B cell (primary cell): ENCODE measurements around the gene DAB1. TPM values are rescaled to one million over a fixed set of nuclear protein-coding genes. Genes with fewer than 3 reads are reported as not detected.

Experiments used
- ATAC-seq: fragments of 200-7000 bp; cut with Tn5 transposase; one replicate; pipeline ENCODE4 v1.10.0; 2021; ENCODE audit warnings: low read depth, mild to moderate bottlenecking, moderate number of reproducible peaks, moderate library complexity
- CTCF ChIA-PET: fragments of 350-600 bp; sonication (Branson Sonifier 250); formaldehyde crosslinking; loops from one replicate; lab custom pipeline; 2021; ENCODE audit warnings: antibody characterized with exemption, inconsistent platforms; lab: Charles Lee
- POLR2A ChIA-PET: fragments of 350-600 bp; sonication (Branson Sonifier 250); formaldehyde crosslinking; loops from one replicate; lab custom pipeline; 2021; ENCODE audit warnings: antibody characterized with exemption; lab: Charles Lee
- DNase-seq: peaks from one replicate; pipeline ENCODE4 v3.0.0; 2013
- H2AFZ ChIP-seq: 2 replicates; pipeline ENCODE4 v1.6.1; 2012; ENCODE audit warnings: mild to moderate bottlenecking, low read depth, low read length; ENCODE audit not compliant: insufficient read depth, poor library complexity, severe bottlenecking
- H3K27ac ChIP-seq, 2 donors: 1 replicate in 1 of 2; 2 replicates in 1 of 2; pipeline ENCODE4 v1.5.1; 2012 to 2013; ENCODE audit warnings: low read length in 2 of 2, mild to moderate bottlenecking in 2 of 2, moderate library complexity in 1 of 2
- H3K27me3 ChIP-seq, 4 experiments: fragments of 200-600 bp in 1 of 4; sonication (generic) in 1 of 4; replicated peaks in 1 of 4; 1 replicate in 2 of 4; 2 replicates in 2 of 4; pipeline versions ENCODE4 v1.6.1 to v1.7.0; 2013 to 2016; ENCODE audit warnings: low read length in 3 of 4, mild to moderate bottlenecking in 2 of 4, mixed read lengths in 1 of 4, moderate library complexity in 1 of 4; ENCODE audit not compliant: insufficient read depth in 4 of 4, control insufficient read depth in 3 of 4; ENCODE audit errors: control extremely low read depth in 1 of 4
- H3K36me3 ChIP-seq, 2 experiments: replicated peaks in 1 of 2; 1 replicate in 1 of 2; 2 replicates in 1 of 2; pipeline versions ENCODE4 v1.6.1 to v1.7.1; 2013; ENCODE audit warnings: low read length in 1 of 2; ENCODE audit not compliant: insufficient read depth in 2 of 2, control insufficient read depth in 1 of 2; ENCODE audit errors: control extremely low read depth in 1 of 2, extremely low read depth in 1 of 2
- H3K4me1 ChIP-seq, 2 donors: fragments of 200-600 bp in 1 of 2; sonication (generic) in 1 of 2; 1 replicate in 1 of 2; 2 replicates in 1 of 2; pipeline versions ENCODE4 v1.5.1 to v1.6.1; 2013 to 2017; ENCODE audit warnings: low read length in 2 of 2; ENCODE audit not compliant: control insufficient read depth in 2 of 2, insufficient read depth in 2 of 2
- H3K4me2 ChIP-seq: replicated peaks from 2 replicates; pipeline ENCODE3; 2012; ENCODE audit warnings: mild to moderate bottlenecking, low read depth, low read length; ENCODE audit not compliant: poor library complexity, severe bottlenecking
- H3K4me3 ChIP-seq, 5 experiments: fragments of 200-600 bp in 1 of 5; sonication (generic) in 1 of 5; 1 replicate in 3 of 5; 2 replicates in 2 of 5; pipeline versions ENCODE4 v1.5.1 to v1.7.0; 2011 to 2016; ENCODE audit warnings: low read length in 4 of 5, mild to moderate bottlenecking in 4 of 5, low read depth in 2 of 5, control low read depth in 1 of 5, moderate library complexity in 1 of 5; ENCODE audit not compliant: insufficient read depth in 1 of 5; ENCODE audit errors: control extremely low read depth in 1 of 5, extremely low read depth in 1 of 5
- H3K79me2 ChIP-seq: fragments of 200-600 bp; sonication (generic); one replicate; pipeline ENCODE4 v1.6.0; 2016; ENCODE audit warnings: low read length; ENCODE audit not compliant: control insufficient read depth, insufficient read depth
- H3K9ac ChIP-seq: fragments of 200-600 bp; sonication (generic); 2 replicates; pipeline ENCODE4 v1.6.1; 2017; ENCODE audit warnings: mild to moderate bottlenecking, low read length, moderate library complexity
- H3K9me3 ChIP-seq, 3 donors: one replicate each; pipeline versions ENCODE4 v1.6.1 to v1.7.1; 2013; ENCODE audit warnings: low read length in 2 of 3; ENCODE audit not compliant: control insufficient read depth in 2 of 3, insufficient read depth in 1 of 3; ENCODE audit errors: control extremely low read depth in 1 of 3
- H4K20me1 ChIP-seq: 2 replicates; pipeline ENCODE4 v1.6.0; 2012; ENCODE audit warnings: mild to moderate bottlenecking, low read length; ENCODE audit not compliant: insufficient read depth, control insufficient read depth, poor library complexity, severe bottlenecking
- H3K27ac Mint-ChIP-seq: one replicate; pipeline ENCODE4 v1.8.0; 2021; ENCODE audit warnings: mixed read lengths
- H3K27me3 Mint-ChIP-seq: one replicate; pipeline ENCODE4 v1.8.0; 2021; ENCODE audit warnings: mixed read lengths
- H3K4me1 Mint-ChIP-seq: one replicate; pipeline ENCODE4 v1.8.0; 2021; ENCODE audit warnings: mixed read lengths
- H3K4me3 Mint-ChIP-seq: one replicate; pipeline ENCODE4 v1.8.0; 2021; ENCODE audit warnings: mixed read lengths
- H3K9me3 Mint-ChIP-seq: one replicate; pipeline ENCODE4 v1.8.0; 2022; ENCODE audit warnings: mixed read lengths; ENCODE audit not compliant: insufficient read depth
- CTCF ChIP-seq: fragments of 200-600 bp; IDR thresholded peaks from one replicate; pipeline ENCODE4 v1.8.0; 2022; ENCODE audit warnings: antibody characterized with exemption, mild to moderate bottlenecking
- EZH2 ChIP-seq: IDR thresholded peaks from 2 replicates; pipeline ENCODE4 v1.6.1; 2012; ENCODE audit warnings: borderline replicate concordance, low read depth, mild to moderate bottlenecking, moderate library complexity, low read length; ENCODE audit not compliant: insufficient read depth, poor library complexity, severe bottlenecking
- WGBS: methylation state at CpG from one replicate; pipeline ENCODE4 v1.1.5; 2013; ENCODE audit warnings: missing lambda C conversion rate; ENCODE audit not compliant: insufficient coverage; 5-methylcytosine and 5-hydroxymethylcytosine counted together
- intact Hi-C: fragments of 100-400 bp; cut with micrococcal nuclease; formaldehyde crosslinking; loops from one replicate; pipeline ENCODE4 v1.10.0; 2022
- polyA plus RNA-seq: library from polyadenylated mRNA; depleted of rRNA; stranded (reverse); fragments of >200 nt; gene quantifications from 2 replicates; pipeline ENCODE4 v1.2.3, GENCODE V29; 2012
- total RNA-seq, 2 donors: library from RNA; stranded (reverse); fragments of 120-200 nt in 1 of 2; gene quantifications; 1 replicate in 1 of 2; 2 replicates in 1 of 2; pipeline versions ENCODE4 v1.2.3 to v1.2.4, GENCODE V29; 2013 to 2022

Gene DAB1
- total and polyA plus RNA-seq, 2 donors (not counting 1 experiment from before 2014, with no cell fraction given): not detected

- Histone ChIP-seq H3K27ac (no peak overlapping the region), H2AFZ (no peak overlapping the region), H3K79me2 (no peaks in the 10 kb centered on the region), H3K4me1 (no peaks in the 10 kb centered on the region), H3K27me3 (no peaks in the 10 kb centered on the region), H3K9me3 (no peaks in the 10 kb centered on the region), H3K4me3 (no peak overlapping the region), H4K20me1 (no peaks in the 10 kb centered on the region), H3K9ac (no peak overlapping the region), H3K36me3 (no peaks in the 10 kb centered on the region), H3K4me2 (no peak overlapping the region)
- no peak overlapping the region for H3K27ac Mint-ChIP-seq
- TF ChIP-seq CTCF (no peak), EZH2 (no peak)
- POLR2A ChIA-PET: no interaction called here
- WGBS: 67% methylated on average over 1 of the region's 2 CpGs
- DNase-seq: no peak
- intact Hi-C loops: no loop called here
- no peak for ATAC-seq
- H3K27me3 Mint-ChIP-seq: peaks cover 8% of the 10 kb centered on the region
- no peaks in the 10 kb centered on the region for H3K4me1 Mint-ChIP-seq
- H3K9me3 Mint-ChIP-seq: no peaks in the 10 kb centered on the region
- CTCF ChIA-PET: no interaction called here
- H3K4me3 Mint-ChIP-seq: no peak overlapping the region
Measured at GRCh38 chr1:57040811-57041210, 383.0 kb downstream of the DAB1 start.

DNA sequence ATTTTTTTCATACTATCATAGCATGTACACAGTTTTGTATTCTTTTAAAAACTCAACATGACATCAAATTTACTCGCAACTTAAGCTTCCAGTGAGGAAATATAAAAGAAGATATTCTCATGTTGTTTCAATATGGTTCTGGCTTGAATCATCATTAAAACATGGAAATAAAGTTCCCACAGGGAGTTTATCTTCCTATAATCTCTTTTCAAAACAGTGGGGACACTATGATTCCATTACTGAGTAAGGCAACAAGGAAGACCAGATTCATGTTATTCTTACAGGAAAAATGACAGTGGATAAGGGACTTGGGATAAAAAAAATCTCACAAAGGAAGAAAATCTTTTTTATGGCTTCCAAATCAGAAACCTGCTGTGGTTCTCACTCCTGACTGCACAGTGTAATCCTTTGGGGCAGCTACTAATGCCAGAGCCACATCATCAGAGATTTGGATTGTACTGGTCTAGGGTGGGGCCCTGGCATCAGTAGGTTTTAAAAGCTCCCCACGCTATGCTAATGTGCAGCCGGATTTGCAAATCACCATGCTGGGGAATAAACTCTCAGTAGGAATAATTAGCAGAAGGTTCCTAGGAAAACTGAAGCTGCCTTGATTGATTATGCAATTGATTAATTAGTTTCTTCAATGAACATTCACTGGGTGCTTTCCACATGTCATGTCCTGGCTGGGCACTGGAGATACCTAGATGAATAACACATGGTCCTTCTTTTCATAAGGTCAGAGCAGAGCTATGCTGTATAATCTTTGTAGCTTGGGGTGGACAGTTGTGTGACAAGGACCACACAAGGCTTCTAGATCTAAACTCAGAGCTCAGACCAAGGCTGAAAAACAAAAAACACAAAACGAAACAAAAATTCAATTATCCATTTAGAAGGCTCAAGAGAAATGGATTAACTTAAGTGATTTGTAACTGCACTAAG is 386.9 kb downstream of the DAB1 start:
- H3K4me2 ChIP-seq: no peak overlapping the region
- H3K27me3 ChIP-seq: no peaks in the 10 kb centered on the region
- H3K36me3 ChIP-seq: no peaks in the 10 kb centered on the region
- H3K9me3 ChIP-seq: no peaks in the 10 kb centered on the region
- no peak overlapping the region for H3K4me3 ChIP-seq
- no peak overlapping the region for H3K9ac ChIP-seq
- Mint-ChIP-seq H3K27ac (no peak overlapping the region), H3K4me1 (no peaks in the 10 kb centered on the region), H3K9me3 (no peaks in the 10 kb centered on the region), H3K27me3 (peaks cover 8% of the 10 kb centered on the region), H3K4me3 (no peak overlapping the region)
- H3K79me2 ChIP-seq: no peaks in the 10 kb centered on the region
- no peaks in the 10 kb centered on the region for H4K20me1 ChIP-seq
- TF ChIP-seq CTCF: no peak
- 90% methylated on average over 2 of the region's 4 CpGs for WGBS
- ATAC-seq (no peak), DNase-seq (no peak)
- POLR2A ChIA-PET: no interaction called here
- H2AFZ ChIP-seq: no peak overlapping the region
- H3K4me1 ChIP-seq: no peaks in the 10 kb centered on the region
- intact Hi-C loops: no loop called here
- CTCF ChIA-PET: no interaction called here
- H3K27ac ChIP-seq: no peak overlapping the region
